ENCODE results near the gene TMCC2. TPM values are rescaled to one million over a fixed set of nuclear protein-coding genes. Genes with fewer than 3 reads are reported as not detected.

The TMCC2 gene
- total and polyA plus RNA-seq, 10 donors, result 0.74 to 146 (median 7.7) TPM

DNA sequence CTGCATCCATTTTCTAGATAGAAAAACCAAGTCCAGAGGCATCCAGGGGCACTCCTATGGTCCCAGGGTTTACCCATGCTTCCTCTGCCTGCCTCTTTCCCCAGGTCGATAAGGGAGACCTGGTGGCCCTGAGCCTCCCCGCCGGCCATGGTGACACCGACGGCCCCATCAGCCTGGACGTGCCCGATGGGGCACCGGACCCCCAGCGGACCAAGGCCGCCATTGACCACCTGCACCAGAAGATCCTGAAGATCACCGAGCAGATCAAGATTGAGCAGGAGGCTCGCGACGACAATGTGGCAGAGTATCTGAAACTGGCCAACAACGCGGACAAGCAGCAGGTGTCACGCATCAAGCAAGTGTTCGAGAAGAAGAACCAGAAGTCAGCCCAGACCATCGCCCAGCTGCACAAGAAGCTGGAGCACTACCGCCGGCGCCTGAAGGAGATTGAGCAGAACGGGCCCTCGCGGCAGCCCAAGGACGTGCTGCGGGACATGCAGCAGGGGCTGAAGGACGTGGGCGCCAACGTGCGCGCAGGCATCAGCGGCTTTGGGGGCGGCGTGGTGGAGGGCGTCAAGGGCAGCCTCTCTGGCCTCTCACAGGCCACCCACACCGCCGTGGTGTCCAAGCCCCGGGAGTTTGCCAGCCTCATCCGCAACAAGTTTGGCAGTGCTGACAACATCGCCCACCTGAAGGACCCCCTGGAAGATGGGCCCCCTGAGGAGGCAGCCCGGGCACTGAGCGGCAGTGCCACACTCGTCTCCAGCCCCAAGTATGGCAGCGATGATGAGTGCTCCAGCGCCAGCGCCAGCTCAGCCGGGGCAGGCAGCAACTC lies 41.3 kb downstream of the TMCC2 start:
- WGBS, 5 donors, result 94 to 96% (median 94%) methylated on average over 29 to 48 of the region's 48 CpGs

DNA sequence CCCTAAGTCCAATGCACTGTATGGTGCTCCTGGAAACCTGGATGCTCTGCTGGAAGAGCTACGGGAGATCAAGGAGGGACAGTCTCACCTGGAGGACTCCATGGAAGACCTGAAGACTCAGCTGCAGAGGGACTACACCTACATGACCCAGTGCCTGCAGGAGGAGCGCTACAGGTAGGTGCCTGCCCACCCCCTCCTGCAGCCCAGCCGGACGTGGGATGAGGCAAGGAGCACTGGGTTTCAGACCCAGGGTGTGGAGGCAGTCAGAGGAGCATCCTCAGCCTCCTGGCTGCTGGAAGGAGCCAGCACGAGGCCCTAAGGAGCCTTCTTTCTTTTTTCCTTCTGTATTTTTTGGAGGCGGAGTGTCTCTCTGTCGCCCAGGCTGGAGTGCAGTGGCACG lies 42.0 kb downstream of the TMCC2 start:
- TF ChIP-seq, protein P1, sequence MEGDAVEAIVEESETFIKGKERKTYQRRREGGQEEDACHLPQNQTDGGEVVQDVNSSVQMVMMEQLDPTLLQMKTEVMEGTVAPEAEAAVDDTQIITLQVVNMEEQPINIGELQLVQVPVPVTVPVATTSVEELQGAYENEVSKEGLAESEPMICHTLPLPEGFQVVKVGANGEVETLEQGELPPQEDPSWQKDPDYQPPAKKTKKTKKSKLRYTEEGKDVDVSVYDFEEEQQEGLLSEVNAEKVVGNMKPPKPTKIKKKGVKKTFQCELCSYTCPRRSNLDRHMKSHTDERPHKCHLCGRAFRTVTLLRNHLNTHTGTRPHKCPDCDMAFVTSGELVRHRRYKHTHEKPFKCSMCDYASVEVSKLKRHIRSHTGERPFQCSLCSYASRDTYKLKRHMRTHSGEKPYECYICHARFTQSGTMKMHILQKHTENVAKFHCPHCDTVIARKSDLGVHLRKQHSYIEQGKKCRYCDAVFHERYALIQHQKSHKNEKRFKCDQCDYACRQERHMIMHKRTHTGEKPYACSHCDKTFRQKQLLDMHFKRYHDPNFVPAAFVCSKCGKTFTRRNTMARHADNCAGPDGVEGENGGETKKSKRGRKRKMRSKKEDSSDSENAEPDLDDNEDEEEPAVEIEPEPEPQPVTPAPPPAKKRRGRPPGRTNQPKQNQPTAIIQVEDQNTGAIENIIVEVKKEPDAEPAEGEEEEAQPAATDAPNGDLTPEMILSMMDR (IDR thresholded peaks at IDR 0.05 in 8 of 11, conservative IDR thresholded peaks at IDR 0.05 in 3 of 11), result no peak
- TF ChIP-seq POLR2A (IDR thresholded peaks at IDR 0.05), result no peak
- no peak for TF ChIP-seq POLR2AphosphoS5 (IDR thresholded peaks at IDR 0.05)
- Histone ChIP-seq H3K27ac (no peak overlapping the region), H3K36me3 (peaks cover 0 to 28% (median 0%) of the 10 kb centered on the region in 6 donors), H3K9me3 (no peaks in the 10 kb centered on the region), H3K27me3 (replicated peaks in 1 of 7) (no peaks in the 10 kb centered on the region), H3K4me3 (no peak overlapping the region), H3K4me1 (peaks cover 5 to 37% (median 16%) of the 10 kb centered on the region in 6 donors)
- no peak for DNase-seq
- intact Hi-C loops (cut with DNase I; ENCODE audit: low total_unique reads), result loop anchor here (5.0 kb wide), 1 partner anchor 253 kb away; no protein-coding TSS in a partner anchor
- 89 to 98% (median 96%) methylated on average over 6 to 8 of the region's 8 CpGs for WGBS, 5 donors

More for the DNA sequence above, 41.3 kb downstream of the TMCC2 start:
- DNase-seq, result no peak
- peaks cover 0 to 28% (median 0%) of the 10 kb centered on the region in 6 donors for H3K36me3 ChIP-seq
- no peaks in the 10 kb centered on the region for H3K27me3 ChIP-seq (replicated peaks in 1 of 7)
- H3K4me1 ChIP-seq, result peaks cover 5 to 30% (median 9%) of the 10 kb centered on the region in 6 donors
- H3K27ac ChIP-seq, result no peak overlapping the region
- no peak for TF ChIP-seq POLR2AphosphoS5 (IDR thresholded peaks at IDR 0.05)
- TF ChIP-seq POLR2A (IDR thresholded peaks at IDR 0.05), result no peak
- TF ChIP-seq, protein P1 (IDR thresholded peaks at IDR 0.05 in 8 of 11, conservative IDR thresholded peaks at IDR 0.05 in 3 of 11), result no peak
- intact Hi-C loops (cut with DNase I; ENCODE audit: low total_unique reads), result no loop called here
- no peak overlapping the region for H3K4me3 ChIP-seq
- no peaks in the 10 kb centered on the region for H3K9me3 ChIP-seq

DNA sequence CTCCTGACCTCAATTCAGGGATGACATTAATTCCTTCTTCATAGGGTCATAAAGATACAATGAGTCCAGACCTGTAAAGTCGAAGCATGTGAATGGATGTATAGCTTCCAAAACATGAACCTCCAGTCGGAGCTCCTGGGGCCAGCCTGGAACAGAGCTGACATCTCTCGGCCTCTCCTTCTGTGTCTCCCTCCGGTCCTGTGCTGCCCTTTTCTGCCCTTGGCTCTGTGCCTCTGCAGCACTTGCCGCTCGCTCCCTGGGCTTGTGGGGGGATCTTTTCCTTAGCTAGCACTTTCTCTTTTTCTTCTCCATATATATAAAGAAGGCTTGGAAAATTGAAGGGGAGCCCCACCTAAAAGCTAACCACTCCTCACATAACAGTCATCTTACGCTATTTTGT lies 42.5 kb downstream of the TMCC2 start:
- Histone ChIP-seq H3K9me3 (no peaks in the 10 kb centered on the region), H3K27ac (no peak overlapping the region), H3K36me3 (peaks cover 0 to 28% (median 0%) of the 10 kb centered on the region in 6 donors), H3K4me3 (no peak overlapping the region), H3K4me1 (peaks cover 5 to 42% (median 21%) of the 10 kb centered on the region in 6 donors), H3K27me3 (replicated peaks in 1 of 7) (no peaks in the 10 kb centered on the region)
- no peak for DNase-seq
- 85 to 94% (median 92%) methylated on average over 7 of the region's 7 CpGs for WGBS, 5 donors
- TF ChIP-seq POLR2A (IDR thresholded peaks at IDR 0.05) (no peak), POLR2AphosphoS5 (IDR thresholded peaks at IDR 0.05) (no peak)
- TF ChIP-seq, protein P1 (IDR thresholded peaks at IDR 0.05 in 8 of 11, conservative IDR thresholded peaks at IDR 0.05 in 3 of 11), result no peak
- intact Hi-C loops (cut with DNase I; ENCODE audit: low total_unique reads), result loop anchor here (5.0 kb wide), 1 partner anchor 252 kb away; no protein-coding TSS in a partner anchor

DNA sequence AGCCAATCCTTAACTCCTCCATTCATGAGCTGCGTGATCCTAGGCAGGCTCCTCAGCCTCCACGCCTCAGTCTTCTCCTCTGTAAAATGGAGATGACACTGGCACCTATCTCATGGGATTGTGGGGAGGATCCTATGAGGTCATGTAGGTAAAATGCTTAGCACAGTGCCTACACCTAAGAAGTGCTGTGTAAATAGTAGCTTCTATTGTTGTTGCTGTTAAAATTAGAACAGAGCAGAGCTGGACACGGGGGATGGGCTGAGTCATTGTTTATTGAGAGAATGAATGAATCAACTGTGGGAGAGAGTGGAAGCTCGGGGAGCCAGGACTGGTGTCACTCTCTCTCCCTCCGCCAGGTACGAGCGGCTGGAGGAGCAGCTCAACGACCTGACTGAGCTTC lies 43.0 kb downstream of the TMCC2 start:
- no peak overlapping the region for H3K4me3 ChIP-seq
- H3K4me1 ChIP-seq, result peaks cover 5 to 47% (median 26%) of the 10 kb centered on the region in 6 donors
- intact Hi-C loops (cut with DNase I; ENCODE audit: low total_unique reads), result loop anchor here (5.0 kb wide), 1 partner anchor 252 kb away; no protein-coding TSS in a partner anchor
- TF ChIP-seq POLR2A (IDR thresholded peaks at IDR 0.05) (no peak), POLR2AphosphoS5 (IDR thresholded peaks at IDR 0.05) (no peak)
- TF ChIP-seq, protein P1 (IDR thresholded peaks at IDR 0.05 in 8 of 11, conservative IDR thresholded peaks at IDR 0.05 in 3 of 11), result no peak
- no peaks in the 10 kb centered on the region for H3K27me3 ChIP-seq (replicated peaks in 1 of 7)
- H3K27ac ChIP-seq, result no peak overlapping the region
- DNase-seq, result no peak
- no peaks in the 10 kb centered on the region for H3K9me3 ChIP-seq
- WGBS, 5 donors, result 74 to 90% (median 79%) methylated on average over 8 of the region's 8 CpGs
- H3K36me3 ChIP-seq, result peaks cover 0 to 28% (median 0%) of the 10 kb centered on the region in 6 donors

All from spleen (tissue), 11 donors.